Activated CD4-positive, alpha-beta T cell treated with anti-CD3 and anti-CD28 coated beads, Interleukin-2, Interleukin-6, amounts not matched to agents 100 ng/mL and 50 ng/mL, durations not matched to agents 16 hours and 8 hours (primary cell): ENCODE data around the gene CHIC2.

ENCODE experiments used
- DNase-seq: peaks from one replicate; pipeline ENCODE4 v3.0.0-alpha.2; 2020

CHIC2 gene

GRCh38 chr4:54092405-54093323 is 28.3 kb upstream of the CHIC2 start:
- no peak for DNase-seq

GRCh38 chr4:54091637-54092404 is 27.4 kb upstream of the CHIC2 start:
- DNase-seq = peak; percentile 76

- DNase-seq = no peak
Measured at GRCh38 chr4:54090804-54091623, 26.6 kb upstream of the CHIC2 start.

GRCh38 chr4:54090404-54090803 is 26.0 kb upstream of the CHIC2 start:
- DNase-seq = no peak

- no peak for DNase-seq
Measured at GRCh38 chr4:54089875-54090274, 25.5 kb upstream of the CHIC2 start.

GRCh38 chr4:54085284-54085683 is 20.9 kb upstream of the CHIC2 start:
- DNase-seq = no peak

- DNase-seq = no peak
Measured at GRCh38 chr4:54082168-54082567, 17.8 kb upstream of the CHIC2 start.

GRCh38 chr4:54077812-54078211 is 13.4 kb upstream of the CHIC2 start:
- DNase-seq = no peak

- no peak for DNase-seq
Measured at GRCh38 chr4:54076673-54077072, 12.3 kb upstream of the CHIC2 start.

GRCh38 chr4:54074381-54074780 is 10.0 kb upstream of the CHIC2 start:
- DNase-seq = no peak

- no peak for DNase-seq
Measured at GRCh38 chr4:54073271-54073880, 9.0 kb upstream of the CHIC2 start.

- DNase-seq = no peak
Measured at GRCh38 chr4:54067166-54067565, 2.8 kb upstream of the CHIC2 start.

- DNase-seq = no peak
Measured at GRCh38 chr4:54066718-54067129, 2.3 kb upstream of the CHIC2 start.

GRCh38 chr4:54066088-54066415 is 1.6 kb upstream of the CHIC2 start:
- no peak for DNase-seq

GRCh38 chr4:54065282-54066087 is 1.1 kb upstream of the CHIC2 start:
- DNase-seq = no peak

GRCh38 chr4:54063737-54064316 is 578 bp downstream of the CHIC2 start:
- peak; percentile 18 for DNase-seq

- DNase-seq = peak; percentile 60
Measured at GRCh38 chr4:54063229-54063628, 1.2 kb downstream of the CHIC2 start.

- no peak for DNase-seq
Measured at GRCh38 chr4:54062392-54062791, 2.0 kb downstream of the CHIC2 start.

- DNase-seq = no peak
Measured at GRCh38 chr4:54061873-54062272, 2.5 kb downstream of the CHIC2 start.

- no peak for DNase-seq
Measured at GRCh38 chr4:54061067-54061466, 3.3 kb downstream of the CHIC2 start.

GRCh38 chr4:54060116-54060515 is 4.3 kb downstream of the CHIC2 start:
- no peak for DNase-seq

- DNase-seq = peak; percentile 49
Measured at GRCh38 chr4:54058171-54058570, 6.2 kb downstream of the CHIC2 start.
